Stimulated activated CD8-positive, alpha-beta memory T cell treated with anti-CD3 and anti-CD28 coated beads, Interleukin-7, amount 100 ng/mL, for 24 hours (primary cell): ENCODE measurements around the gene PTPN4.
"Not testable (repeated sequence)": the region's sequence is repeated elsewhere in the genome, so short reads cannot be mapped to it uniquely, and the experiment has no call there.

ENCODE experiments used
- DNase-seq: peaks from one replicate; pipeline ENCODE4 v3.0.0-alpha.2; 2020; ENCODE audit warnings: low read depth

The PTPN4 gene

DNA sequence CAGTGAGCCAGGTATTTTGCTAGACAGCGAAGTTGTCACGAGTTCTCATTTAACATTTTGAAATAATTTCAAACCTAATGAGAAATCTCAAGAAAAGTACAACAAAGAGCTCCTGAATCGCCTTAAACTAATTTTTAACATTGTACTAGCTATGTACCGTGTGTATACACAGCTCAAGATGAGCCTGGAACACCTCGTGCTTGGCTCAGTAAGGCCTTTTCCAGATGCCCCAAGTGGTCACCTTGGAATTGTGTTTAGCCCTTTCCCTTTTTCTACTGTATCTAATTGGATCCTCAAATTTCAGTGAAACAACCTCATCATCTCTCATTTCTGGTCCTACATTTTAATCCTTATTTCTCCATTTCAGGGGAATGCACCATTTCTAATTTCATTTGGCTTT lies 7.2 kb downstream of the PTPN4 start:
- DNase-seq, result no peak

GRCh38 chr2:119768742-119769141 lies 9.0 kb downstream of the PTPN4 start:
- no peak for DNase-seq

- DNase-seq, result no peak
Observed at GRCh38 chr2:119769645-119770044, 9.9 kb downstream of the PTPN4 start.

- DNase-seq, result no peak
Observed at GRCh38 chr2:119771331-119771730, 11.6 kb downstream of the PTPN4 start.

- DNase-seq, result no peak
Observed at GRCh38 chr2:119772128-119772527, 12.4 kb downstream of the PTPN4 start.

DNA sequence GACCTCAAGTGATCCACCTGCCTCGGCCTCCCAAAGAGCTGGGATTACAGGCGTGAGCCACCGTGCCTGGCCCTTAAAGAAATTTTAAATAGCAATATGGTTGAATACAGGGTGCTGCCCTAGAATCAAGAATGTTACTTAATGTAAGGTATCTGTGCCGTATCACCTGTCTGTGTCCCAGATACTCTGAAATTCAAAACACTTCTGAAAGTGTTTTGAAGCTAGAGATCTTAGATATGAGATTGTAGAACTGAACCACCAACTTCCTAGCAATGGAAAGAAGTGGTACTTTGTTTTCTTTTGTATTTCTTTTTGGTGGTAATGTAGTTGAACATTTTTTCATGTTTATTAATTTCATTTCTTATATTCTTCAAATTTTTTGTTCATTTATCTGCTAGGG lies 13.0 kb downstream of the PTPN4 start:
- DNase-seq, result no peak

DNA sequence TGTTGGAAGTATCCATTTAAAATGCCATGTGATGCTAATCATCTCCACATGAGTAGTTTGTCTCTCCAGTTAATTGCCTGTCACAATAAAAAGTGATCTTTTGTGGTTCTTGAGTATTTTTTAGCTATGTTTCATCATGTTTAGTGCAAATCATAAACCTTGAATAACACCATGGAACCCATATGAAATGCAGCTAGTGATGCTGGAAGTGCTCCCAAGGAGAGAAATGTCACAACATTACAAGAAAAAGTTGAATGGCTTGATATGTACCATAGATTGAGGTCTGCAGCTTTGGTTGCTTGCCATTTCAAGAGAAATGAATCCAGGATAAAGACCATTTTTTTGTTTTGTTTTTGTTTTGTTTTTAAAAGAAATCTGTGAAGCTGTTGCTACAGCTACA lies 14.3 kb downstream of the PTPN4 start:
- DNase-seq, result no peak

DNA sequence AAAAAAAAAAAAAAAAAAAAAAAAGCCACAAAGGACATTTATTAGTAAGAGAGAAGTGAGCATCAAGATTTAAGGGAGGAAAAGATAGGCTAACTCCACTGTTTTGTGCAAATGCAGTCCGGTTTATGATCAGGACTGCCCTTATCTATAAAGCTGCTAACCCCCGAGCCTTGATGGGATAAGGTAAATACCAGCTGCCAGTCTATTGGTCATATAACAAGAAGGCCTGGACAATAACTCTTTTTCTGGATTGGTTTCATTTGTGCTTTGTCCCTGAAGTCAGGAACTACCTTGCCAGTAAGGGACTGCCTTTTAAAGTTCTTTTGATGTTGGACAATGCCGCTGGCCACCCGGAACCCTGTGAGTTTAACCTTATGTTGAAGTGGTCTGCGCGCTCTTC lies 15.4 kb downstream of the PTPN4 start:
- no peak for DNase-seq

- DNase-seq, result no peak
Observed at GRCh38 chr2:119782308-119783027, 22.7 kb downstream of the PTPN4 start.

GRCh38 chr2:119784876-119785275 lies 25.2 kb downstream of the PTPN4 start:
- DNase-seq, result no peak

GRCh38 chr2:119786295-119786694 lies 26.6 kb downstream of the PTPN4 start:
- no peak for DNase-seq

DNA sequence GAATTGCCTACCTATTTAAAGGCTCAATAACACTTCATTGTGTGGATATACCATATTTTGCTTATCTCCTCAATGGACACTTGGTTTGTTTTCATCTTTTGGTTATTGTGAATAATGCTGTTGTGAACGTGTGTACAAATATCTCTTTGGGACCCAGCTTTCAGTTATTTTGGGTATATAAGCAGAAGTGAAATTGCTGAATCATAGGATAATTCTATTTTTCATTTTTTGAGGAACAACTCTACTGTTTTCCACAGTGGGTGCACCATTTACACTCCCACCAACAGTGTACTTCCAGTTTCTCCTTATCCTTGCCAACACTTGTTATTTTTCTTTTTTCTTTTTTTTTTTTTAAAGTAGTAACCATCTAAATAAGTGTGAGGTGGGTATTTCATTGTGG lies 29.0 kb downstream of the PTPN4 start:
- DNase-seq, result no peak

- no peak for DNase-seq
Observed at GRCh38 chr2:119790466-119790865, 30.7 kb downstream of the PTPN4 start.

DNA sequence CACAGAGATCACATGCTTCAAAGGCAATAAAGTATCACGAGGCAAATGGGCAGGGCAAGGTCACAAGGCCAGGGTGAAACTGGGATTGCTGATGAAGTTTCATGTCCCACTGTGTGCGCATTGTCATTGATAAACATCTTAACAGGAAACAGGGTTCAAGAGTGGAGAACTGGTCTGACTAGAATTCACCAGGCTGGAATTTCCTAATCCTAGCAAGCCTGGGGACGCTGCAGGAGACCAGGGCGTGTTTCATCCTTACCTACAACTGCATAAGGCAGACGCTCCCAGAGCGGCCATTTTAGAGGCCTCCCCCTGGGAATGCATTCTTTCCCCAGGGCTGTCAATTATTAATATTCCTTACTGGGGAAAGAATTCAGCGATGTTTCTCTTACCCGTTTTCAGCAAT lies 33.2 kb downstream of the PTPN4 start:
- no peak for DNase-seq

- no peak for DNase-seq
Observed at GRCh38 chr2:119794237-119794636, 34.5 kb downstream of the PTPN4 start.

DNA sequence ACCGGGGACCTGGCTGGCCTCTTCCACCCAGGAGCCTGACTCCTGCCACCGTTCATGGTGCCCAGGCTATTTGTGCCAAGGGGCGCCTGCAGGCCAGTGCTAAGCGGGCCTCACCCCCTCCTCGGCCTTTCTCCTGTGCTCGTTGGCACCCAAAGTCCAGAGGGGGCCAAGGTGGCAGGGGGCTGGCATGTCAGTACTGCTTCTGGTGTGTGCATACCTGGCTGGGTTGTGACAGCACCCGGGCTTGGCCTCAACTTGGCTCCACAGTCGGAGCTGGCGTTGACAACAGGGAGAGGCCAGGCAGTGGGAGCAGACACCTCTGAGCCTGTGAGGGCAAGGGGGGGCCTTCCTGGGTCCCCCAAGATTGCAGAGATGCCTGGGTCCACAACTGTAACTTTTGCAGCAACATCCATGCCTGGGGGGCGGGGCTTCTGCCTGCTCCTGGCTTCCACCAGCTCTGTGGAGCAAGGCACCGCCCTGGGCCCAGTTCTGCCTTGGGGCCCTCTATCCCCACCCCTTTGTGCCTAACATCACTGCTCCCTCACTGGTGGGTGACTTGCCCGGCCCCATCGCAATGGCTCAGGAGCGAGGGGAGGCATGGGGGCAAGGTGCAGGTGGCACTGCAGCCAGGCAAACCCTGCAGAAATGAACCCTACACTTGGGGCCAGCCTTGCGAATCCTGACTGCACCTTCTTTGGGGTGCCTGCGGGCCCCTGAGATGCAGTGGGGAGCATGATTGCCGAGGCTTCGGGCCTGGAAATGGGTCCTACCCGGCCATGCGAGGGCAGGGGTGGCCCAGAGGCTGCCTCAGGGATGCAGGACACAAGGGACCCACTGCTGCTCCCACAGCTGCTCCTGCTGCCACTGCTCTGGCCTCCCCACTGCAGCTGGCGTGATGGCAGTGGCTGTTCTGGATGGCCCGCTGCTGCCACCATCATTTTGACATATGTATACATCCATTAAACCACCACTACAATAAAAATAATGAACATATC lies 35.9 kb downstream of the PTPN4 start:
- no peak for DNase-seq

- DNase-seq, result no peak
Observed at GRCh38 chr2:119800376-119800902, 40.7 kb downstream of the PTPN4 start.

GRCh38 chr2:119801040-119801439 lies 41.3 kb downstream of the PTPN4 start:
- DNase-seq, result no peak

DNA sequence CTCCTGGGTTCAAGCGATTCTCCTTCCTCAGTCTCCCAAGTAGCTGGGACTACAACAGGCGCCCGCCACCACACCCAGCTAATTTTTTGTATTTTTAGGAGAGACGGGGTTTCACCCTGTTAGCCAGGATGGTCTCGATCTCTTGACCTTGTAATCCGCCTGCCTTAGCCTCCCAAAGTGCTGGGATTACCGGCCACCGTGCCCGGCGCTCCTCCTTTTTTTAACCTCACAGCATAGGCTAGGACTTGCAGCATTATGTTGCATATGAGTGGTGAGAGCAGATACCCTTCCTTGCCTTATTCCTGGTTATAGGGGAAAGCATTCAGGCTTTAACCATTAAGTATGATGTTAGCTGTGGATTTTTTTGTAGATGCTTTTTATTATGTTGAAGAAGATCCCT lies 42.3 kb downstream of the PTPN4 start:
- not testable (repeated sequence) for DNase-seq

- DNase-seq, result no peak
Observed at GRCh38 chr2:119803101-119803500, 43.4 kb downstream of the PTPN4 start.

DNA sequence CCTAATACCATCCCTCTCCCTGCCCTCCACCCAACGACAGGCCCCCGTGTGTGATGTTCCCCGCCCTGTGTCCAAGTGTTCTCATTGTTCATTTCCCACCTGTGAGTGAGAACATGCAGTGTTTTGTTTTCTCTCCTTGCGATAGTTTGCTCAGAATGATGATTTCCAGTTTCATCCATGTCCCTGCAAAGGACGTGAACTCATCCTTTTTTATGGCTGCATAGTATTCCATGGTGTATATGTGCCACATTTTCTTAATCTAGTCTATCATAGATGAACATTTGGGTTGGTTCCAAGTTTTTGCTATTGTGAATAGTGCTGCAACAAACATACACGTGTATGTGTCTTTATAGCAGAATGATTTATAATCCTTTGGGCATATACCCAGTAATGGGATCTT lies 44.7 kb downstream of the PTPN4 start:
- DNase-seq, result not testable (repeated sequence)

- no peak for DNase-seq
Observed at GRCh38 chr2:119808516-119809147, 48.9 kb downstream of the PTPN4 start.
